ENCODE results near the gene ETV5. TPM values are rescaled to one million over a fixed set of nuclear protein-coding genes. Genes with fewer than 3 reads are reported as not detected.

Gene ETV5
- polyA plus RNA-seq, 3 donors: 0.07 to 1.2 (median 0.88) TPM

DNA sequence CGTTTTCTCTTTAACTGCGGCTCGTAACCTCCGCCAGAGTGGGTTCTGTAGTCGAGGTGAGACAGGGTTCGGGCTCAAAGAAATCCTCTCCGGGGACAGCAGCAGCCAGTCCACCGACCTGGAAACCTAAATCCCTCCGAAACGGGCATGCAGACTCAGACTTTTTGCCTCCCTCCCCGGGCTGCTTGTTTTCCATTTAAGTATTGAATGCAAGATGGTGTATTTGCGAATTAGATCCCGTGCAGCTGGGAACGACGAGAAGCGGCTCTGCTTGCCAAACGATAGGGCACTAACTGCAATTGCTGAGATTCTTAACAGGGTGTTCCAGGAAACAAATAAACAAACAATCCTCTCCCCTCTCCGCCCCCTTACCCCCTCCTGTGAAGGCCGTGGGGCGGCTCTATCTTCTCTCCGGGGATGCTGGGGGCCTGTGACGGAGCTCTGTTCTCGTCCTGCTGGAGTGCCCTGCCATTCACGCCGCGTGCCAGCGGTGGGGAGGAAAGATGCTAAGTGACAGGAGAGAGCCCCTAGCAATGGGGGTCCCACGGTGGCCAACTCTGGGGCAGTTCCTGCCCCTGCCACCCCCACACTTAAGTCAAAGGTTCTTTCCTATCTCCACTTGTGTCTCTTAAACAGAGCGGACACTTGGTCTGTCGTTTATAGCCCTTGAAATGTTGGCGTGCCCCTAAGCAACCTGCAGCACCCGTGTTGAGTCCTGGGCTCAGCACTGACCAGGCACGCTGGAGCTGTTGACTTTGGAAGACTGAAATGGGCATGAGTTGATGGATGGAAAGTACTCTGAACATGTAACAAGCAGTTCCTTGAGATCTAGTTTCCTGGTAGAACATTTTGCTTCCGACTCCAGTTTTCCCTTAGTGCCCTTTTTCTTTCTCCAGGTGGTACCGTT is 1.3 kb upstream of the ETV5 start:
- DNase-seq: peak in 1 of 3 donors; percentile 5
- intact Hi-C loops (cut with micrococcal nuclease): loop anchor here (5.0 to 10.0 kb wide), 4 partner anchors 42 to 235 kb away; partner anchors contain the start of gene TRA2B (in 1 of the 2)
- H3K4me3 ChIP-seq (replicated peaks in 1 of 3; ENCODE audit: low read depth in 2 of 3, low read length in 3 of 3): peak overlapping the region; percentile 40 to 78 (median 52)

More for the DNA sequence above, 1.3 kb upstream of the ETV5 start:
- H3K4me1 Mint-ChIP-seq: peaks cover 47% of the 10 kb centered on the region
- H3K9me3 ChIP-seq (replicated peaks in 1 of 2; ENCODE audit: control insufficient read depth in 1 of 2, insufficient read depth in 1 of 2, low read length in 2 of 2): peaks cover 0 to 14% of the 10 kb centered on the region in 2 donors
- H3K4me1 ChIP-seq (ENCODE audit: control insufficient read depth in 1 of 2, insufficient read depth in 2 of 2, low read length in 2 of 2): peaks cover 41 to 47% of the 10 kb centered on the region in 2 donors
- peak overlapping the region; percentile 89 to 97 for H3K4me3 Mint-ChIP-seq
- no peaks in the 10 kb centered on the region for H3K79me2 ChIP-seq (ENCODE audit: insufficient read depth, low read length)
- peaks cover 13% of the 10 kb centered on the region for H4K20me1 ChIP-seq (ENCODE audit: insufficient read depth, low read length)
- H3K4me2 ChIP-seq (replicated peaks; ENCODE audit: extremely low read depth, low read length, poor library complexity, severe bottlenecking): peak overlapping the region; percentile 96
- H3K27ac ChIP-seq (ENCODE audit: low read depth in 1 of 2, low read length in 2 of 2): no peak overlapping the region
- H3K9ac ChIP-seq (ENCODE audit: insufficient read depth, low read length, poor library complexity, severe bottlenecking): no peak overlapping the region
- peaks cover 10 to 12% of the 10 kb centered on the region in 2 donors for H3K36me3 Mint-ChIP-seq
- H3K36me3 ChIP-seq (replicated peaks in 1 of 2; ENCODE audit: control insufficient read depth in 1 of 2, insufficient read depth in 2 of 2, low read length in 2 of 2): no peaks in the 10 kb centered on the region
- H3K27me3 Mint-ChIP-seq (ENCODE audit: low read depth in 3 of 3): peaks cover 81 to 96% (median 85%) of the 10 kb centered on the region in 3 donors
- 7% methylated on average over 11 of the region's 35 CpGs for WGBS (ENCODE audit: insufficient coverage)
- H3K9me3 Mint-ChIP-seq: peaks cover 0 to 18% (median 8%) of the 10 kb centered on the region in 7 donors
- H3K27me3 ChIP-seq (ENCODE audit: control insufficient read depth in 2 of 2, insufficient read depth in 2 of 2, low read length in 2 of 2): peaks cover 68 to 80% of the 10 kb centered on the region in 2 donors
- no peak overlapping the region for H2AFZ ChIP-seq (ENCODE audit: insufficient read depth, low read depth, low read length, poor library complexity, severe bottlenecking)
- TF ChIP-seq, protein P1, sequence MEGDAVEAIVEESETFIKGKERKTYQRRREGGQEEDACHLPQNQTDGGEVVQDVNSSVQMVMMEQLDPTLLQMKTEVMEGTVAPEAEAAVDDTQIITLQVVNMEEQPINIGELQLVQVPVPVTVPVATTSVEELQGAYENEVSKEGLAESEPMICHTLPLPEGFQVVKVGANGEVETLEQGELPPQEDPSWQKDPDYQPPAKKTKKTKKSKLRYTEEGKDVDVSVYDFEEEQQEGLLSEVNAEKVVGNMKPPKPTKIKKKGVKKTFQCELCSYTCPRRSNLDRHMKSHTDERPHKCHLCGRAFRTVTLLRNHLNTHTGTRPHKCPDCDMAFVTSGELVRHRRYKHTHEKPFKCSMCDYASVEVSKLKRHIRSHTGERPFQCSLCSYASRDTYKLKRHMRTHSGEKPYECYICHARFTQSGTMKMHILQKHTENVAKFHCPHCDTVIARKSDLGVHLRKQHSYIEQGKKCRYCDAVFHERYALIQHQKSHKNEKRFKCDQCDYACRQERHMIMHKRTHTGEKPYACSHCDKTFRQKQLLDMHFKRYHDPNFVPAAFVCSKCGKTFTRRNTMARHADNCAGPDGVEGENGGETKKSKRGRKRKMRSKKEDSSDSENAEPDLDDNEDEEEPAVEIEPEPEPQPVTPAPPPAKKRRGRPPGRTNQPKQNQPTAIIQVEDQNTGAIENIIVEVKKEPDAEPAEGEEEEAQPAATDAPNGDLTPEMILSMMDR (IDR thresholded peaks at IDR 0.05): no peak
- H3K27ac Mint-ChIP-seq: peak overlapping the region in 4 of 7 donors; percentile 40 to 89 (median 60)

All from CD14-positive monocyte (primary cell).